HG03045 (cell line): ENCODE measurements around the gene CTSC.
"Not testable (repeated sequence)": the region's sequence is repeated elsewhere in the genome, so short reads cannot be mapped to it uniquely, and the experiment has no call there.

Source experiments
- ATAC-seq: cut with Tn5 transposase; IDR thresholded peaks from one replicate; pipeline ENCODE4 v1.9.1; 2021; ENCODE audit warnings: mild to moderate bottlenecking, moderate library complexity; ENCODE audit not compliant: unreplicated experiment

The CTSC gene

DNA sequence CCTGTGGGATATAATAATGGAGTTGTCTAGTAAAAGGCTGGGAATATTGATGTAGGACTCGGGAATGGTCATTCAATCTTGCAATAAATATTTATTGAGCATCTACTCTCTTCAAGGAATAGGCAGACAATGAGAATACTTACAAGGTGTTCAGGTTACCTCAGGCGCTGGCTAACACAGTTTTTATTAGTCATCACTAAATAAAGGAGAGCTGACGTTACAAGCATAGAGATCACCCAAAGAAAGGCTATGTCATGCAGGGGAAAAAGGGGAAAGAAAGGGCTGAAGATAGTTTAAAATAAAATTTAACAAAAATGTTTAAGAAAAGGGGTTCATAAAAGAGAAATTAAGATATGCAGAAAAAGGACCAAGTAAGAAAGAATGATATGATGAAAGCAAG lies 15.8 kb upstream of the CTSC start:
- ATAC-seq: no peak

- no peak for ATAC-seq
Observed at GRCh38 chr11:88352139-88352538, 14.6 kb upstream of the CTSC start.

DNA sequence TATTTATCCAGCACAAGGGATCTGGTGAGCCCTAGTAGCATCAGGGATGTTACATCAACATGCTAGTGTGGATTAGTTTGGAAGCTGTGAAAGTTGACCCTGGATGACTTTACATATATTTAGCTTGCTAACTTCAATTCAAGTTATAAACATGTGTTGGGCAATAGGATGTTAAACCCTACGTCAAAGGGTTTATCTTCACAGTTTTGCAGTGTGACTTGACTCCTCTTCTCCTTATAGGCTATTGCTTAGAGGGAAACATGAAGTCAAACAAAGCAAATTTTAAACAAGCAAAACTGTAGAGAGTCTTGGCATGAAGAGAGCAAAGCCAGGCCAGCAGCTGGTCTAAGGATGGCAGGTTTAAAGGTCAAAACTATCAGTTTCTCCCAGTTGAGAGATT lies 11.3 kb upstream of the CTSC start:
- ATAC-seq: no peak

DNA sequence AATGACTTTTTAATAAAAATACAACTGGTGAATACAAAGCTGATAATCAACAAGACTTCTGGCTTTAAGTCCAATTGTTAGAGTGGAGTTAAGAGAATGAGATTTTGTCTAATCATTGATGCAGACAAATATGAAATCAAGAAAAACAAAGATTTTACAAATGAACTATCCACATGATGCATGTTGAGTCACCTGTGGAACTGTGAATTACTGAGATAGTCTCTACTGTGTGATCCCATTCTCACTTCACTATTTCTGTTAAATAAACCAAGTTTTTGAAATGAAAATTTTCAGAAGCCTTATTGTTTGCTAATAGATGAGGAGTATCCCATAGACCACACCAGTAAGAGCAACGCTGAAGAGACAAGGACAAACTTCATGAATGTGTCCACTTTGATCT lies 8.4 kb upstream of the CTSC start:
- ATAC-seq: no peak

DNA sequence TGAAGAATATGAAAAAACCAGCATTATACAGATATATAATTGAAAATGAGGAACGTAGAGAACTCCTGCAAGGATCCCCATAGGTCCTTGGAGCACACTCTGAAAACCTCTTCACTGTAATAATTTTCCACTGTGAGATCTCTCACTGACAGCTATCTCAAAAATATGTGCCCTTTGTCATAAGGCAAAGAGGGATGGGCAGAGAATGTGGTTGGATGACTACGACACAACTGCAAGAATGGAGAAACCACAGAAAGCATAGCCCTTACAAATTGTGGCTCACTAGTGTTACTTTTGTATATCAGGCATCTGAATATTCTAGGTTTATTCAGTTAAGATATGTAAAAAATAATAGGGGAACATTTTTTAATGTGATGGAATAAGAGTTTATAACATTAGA lies 7.9 kb upstream of the CTSC start:
- no peak for ATAC-seq

- no peak for ATAC-seq
Observed at GRCh38 chr11:88344869-88345268, 7.3 kb upstream of the CTSC start.

- no peak for ATAC-seq
Observed at GRCh38 chr11:88341522-88342251, 4.2 kb upstream of the CTSC start.

GRCh38 chr11:88340366-88340935 lies 2.9 kb upstream of the CTSC start:
- ATAC-seq: no peak

DNA sequence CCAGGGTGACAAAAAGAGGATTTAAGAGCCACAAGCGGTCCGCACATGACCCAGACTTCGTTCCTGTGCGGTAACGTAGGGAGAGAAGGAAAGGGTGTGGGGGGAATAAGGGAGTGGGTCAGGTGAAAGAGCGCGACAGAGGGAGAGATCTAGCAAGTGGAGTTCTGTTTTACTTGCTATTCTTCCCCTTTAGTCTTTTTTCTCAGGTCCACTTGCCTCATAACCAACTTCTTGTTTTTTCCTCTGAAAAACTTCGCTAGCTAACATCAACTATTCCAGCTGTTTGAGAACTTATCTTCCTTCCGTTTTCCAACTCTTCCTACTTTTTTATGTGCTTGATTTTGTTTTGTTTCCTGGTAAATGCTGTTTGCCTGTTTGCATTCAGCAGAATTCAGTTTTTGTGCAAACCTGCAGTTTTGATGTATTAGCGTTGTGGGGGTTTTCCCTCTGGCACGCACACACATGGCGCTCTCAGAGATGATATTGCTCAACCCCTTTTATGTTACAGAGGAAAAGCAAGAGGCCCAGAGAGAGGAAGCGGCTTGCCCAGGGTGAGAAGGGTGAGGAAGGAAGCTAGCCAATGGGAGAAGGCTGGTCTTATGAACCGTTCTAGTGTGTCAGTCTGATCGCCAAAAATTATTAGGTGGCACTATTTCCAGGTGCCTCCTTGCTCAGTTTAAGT lies 592 bp upstream of the CTSC start:
- ATAC-seq: peak; percentile 42

- no peak for ATAC-seq
Observed at GRCh38 chr11:88335284-88335683, 2.3 kb downstream of the CTSC start.

DNA sequence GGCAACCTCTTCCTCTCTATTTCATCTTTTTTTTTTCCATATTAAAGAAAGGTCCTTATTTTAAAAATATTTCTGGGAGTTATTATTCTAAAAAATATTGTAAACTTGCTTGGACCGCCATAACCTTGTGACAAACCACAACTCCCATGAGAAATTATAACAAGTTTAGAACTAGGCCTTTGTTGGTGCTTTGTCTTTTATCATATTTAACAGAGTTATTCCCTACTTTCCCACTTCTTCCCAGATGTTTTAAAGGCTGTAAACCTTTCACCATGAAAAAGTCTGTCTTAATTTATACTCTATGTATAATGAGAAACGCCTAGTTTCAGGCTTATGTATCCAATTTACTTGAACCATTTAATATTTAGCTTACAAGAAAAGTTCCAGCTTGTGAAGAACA lies 3.7 kb downstream of the CTSC start:
- no peak for ATAC-seq

DNA sequence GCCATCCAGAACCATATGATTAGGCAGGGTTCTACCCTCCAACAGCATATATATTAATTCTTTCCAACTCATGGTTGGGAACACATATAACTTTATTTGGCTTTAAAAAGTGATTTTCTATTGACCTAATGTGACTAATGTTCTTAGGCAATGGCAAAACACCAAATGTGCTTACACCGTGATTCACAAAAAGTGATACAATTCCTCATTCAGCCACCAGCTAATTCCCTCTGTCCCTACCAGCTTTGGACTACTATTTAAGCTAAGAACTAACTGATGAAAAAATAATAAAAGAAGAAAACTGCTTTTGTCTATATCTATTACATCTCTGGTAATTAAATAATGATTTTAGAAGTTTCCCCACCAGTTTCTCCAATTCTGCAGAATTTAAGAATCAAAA lies 4.7 kb downstream of the CTSC start:
- ATAC-seq: no peak

DNA sequence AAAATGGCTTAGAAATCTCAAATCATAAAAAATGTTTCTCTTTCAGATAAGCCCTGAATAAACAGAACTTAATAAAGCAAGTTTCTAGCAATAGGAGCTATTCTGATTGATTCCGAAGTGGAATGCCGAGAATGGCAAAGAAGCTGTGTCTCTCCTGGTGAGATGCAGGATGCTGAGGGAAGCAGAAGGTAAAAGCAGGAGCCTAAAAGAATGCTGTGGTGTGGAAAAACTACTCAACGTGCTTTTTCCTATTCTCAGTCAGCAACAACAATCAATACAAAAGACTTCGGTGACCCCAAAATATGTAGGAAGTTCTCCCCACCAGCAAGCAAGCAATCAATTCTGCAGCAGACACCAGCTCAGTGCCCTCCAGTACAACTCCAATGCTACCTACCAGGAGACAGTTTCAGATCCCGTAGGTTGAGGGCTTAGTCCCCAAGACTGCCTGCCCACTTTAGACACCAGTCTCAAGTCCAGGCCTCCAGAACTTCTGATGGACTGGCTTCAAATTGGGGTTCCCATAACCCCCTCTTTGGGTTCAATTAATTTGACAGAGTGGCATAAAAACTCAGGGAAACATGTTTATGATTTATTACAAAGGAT lies 6.6 kb downstream of the CTSC start:
- ATAC-seq: no peak

DNA sequence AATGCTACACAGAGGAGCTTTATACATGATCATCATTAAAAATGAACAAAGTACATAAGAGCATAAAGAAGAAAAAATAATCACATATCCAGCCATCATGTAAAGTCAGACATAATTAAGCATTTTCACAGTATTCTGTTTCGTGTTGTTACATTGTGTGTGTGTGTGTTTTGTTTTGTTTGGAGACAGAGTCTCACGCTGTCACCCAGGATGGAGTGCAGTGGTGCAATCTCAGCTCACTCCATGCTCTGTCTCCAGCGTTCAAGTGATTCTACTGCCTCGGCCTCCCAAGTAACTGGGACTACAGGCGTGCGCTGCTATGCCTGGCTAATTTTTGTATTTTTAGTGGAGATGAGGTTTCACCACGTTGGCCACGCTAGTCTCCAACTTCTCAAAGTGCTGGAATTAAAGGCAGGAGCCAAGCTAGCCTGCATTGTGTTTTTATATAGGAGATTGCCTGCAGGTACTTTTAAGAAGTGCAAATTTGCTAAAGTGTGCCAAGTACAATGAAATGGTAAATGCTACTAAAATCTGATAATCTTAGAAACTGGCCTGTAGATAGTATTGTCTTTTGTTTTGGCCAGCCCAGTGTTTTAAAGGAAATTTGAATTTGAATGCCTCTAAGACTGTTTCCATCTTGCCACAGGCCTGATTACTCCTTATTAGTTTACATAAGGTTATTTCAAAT lies 7.8 kb downstream of the CTSC start:
- ATAC-seq: no peak

DNA sequence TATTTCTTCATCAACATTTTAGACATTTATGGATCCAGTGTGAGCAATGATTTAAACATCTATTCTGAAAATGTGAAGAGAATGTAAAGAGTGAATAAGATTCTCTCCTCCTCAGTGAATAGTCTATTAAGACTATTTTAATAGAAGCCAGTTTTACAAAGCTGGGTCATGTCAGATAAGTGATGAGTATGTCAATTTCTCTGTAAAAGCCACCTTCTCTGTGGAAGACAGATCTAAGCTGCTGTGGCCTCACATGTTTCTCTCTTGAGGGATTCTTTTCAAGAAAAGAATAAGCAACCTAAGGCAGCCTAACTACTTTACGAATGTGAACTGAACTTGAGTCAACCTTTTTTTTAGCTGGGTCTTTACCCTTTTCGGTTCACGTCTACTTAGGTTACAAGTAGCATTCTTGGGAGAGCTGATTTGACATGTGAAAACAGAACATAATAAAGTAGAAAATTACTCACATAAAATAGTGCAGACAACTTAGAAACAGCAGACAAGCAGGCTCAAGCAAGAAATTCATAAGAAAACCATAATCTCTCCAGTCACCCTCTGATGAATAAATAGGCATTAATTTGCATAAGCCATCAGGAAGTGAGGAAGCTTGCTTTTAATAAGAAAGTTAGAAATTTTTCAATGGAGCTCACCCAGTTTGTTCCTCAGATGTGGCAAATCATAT lies 9.9 kb downstream of the CTSC start:
- ATAC-seq: peak; percentile 33

- peak; percentile 59 for ATAC-seq
Observed at GRCh38 chr11:88327061-88327460, 10.5 kb downstream of the CTSC start.

DNA sequence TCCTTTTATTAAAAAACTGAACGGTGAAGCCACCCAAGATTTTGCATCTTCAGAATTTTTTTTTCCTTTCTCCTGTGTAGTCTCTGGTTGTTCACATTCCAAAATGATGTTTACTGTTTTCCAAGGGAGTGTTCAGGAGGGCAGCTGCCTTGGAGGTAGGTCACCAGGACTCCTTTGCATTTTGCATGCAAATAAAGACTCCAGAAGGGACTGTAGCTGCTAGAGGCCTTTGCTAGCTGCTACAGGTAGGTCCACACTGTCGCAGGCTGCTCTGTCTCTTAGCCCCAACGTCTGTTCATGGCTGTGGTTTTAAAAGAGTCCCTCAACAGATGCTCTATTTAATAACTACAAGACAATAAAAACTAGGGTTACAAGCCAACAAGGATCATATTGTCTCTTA lies 11.4 kb downstream of the CTSC start:
- no peak for ATAC-seq

DNA sequence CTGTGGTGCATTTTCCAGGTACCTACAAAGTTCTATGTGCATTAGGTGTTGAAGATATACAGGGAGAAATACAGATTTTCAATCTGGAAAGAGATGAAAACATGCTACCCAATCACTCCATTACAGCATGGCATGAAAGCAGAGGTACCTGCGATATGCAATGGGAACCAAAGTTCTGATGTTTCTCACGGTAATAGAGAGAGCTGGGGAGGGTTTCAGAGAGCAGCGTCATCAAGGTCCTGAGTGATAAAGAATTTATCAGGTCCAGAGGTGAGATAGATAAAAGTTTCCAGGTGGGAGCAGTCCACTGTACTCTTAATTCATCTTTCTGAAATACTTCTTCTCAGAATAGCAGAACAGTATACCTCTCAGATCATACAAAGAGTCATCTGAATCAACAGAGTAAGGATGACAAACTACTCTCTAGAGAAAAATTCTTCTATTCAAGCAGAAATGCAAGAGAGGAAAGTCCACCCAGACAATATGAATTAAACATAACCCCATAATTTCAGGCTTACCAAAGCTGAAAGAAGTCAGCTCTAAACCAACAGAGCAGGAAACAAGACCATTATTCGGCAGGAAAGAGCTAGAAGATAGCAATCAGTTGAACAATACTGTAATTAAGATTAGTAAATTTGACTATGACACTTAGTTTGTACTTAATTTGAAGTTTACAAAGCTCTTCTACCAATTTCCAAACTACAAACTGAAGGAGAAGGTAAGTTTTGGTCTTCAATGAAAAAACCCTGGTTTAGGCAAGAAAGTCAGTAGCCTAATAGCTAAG lies 12.8 kb downstream of the CTSC start:
- no peak for ATAC-seq

DNA sequence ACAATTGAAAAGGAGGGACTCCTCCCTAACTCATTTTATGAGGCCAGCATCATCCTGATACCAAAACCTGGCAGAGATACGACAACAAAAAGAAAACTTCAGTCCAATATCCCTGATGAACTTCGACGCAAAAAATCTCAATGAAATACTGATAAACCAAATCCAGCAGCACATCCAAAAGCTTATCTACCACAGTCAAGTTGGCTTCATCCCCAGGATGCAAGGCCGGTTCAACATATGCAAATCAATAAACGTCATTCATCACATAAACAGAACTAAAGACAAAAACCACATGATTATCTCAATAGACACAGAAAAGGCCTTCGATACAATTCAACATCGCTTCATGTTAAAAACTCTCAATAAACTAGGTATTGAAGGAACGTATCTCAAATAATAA lies 14.7 kb downstream of the CTSC start:
- ATAC-seq: not testable (repeated sequence)

DNA sequence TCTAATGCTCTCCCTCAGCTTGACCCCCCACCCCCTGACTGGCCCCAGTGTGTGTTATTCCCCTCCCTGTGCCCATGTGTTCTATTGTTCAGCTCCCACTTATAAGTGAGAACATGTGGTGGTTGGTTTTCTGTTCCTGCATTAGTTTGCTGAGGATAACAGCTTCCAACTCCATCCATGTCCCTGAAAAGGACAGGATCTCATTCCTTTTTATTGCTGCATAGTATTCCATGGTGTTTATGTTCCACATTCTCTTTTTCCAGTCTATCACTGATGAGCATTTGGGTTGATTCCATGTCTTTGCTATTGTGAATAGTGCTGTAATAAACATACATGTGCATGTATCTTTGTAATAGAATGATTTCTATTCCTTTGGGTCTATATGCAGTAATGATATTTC lies 16.1 kb downstream of the CTSC start:
- not testable (repeated sequence) for ATAC-seq
